OCI-LY1 (cell line): Measurements from ENCODE around the gene AHDC1.

Source experiments
- H2AFZ ChIP-seq: fragments of 200-600 bp; sonication (generic), shearing (Covaris generic); 2 replicates; pipeline ENCODE4 v1.6.0; 2014; ENCODE audit warnings: antibody characterized with exemption, mild to moderate bottlenecking, low read length
- H3F3A ChIP-seq: fragments of 200-600 bp; sonication (generic), shearing (Covaris generic); 2 replicates; pipeline ENCODE4 v1.6.0; 2014; ENCODE audit warnings: mild to moderate bottlenecking, antibody characterized with exemption, low read length, moderate library complexity; ENCODE audit not compliant: insufficient read depth
- H3K27ac ChIP-seq: fragments of 200-600 bp; sonication (generic); 2 replicates; pipeline ENCODE4 v1.5.1; 2014; ENCODE audit warnings: low read length, mixed run types, mild to moderate bottlenecking, low read depth; ENCODE audit not compliant: poor library complexity, severe bottlenecking
- H3K27me3 ChIP-seq: fragments of 200-600 bp; sonication (generic); 2 replicates; pipeline ENCODE4 v1.6.0; 2014; ENCODE audit warnings: antibody characterized with exemption, mild to moderate bottlenecking, low read length, moderate library complexity; ENCODE audit not compliant: insufficient read depth
- H3K36me3 ChIP-seq: fragments of 200-600 bp; sonication (generic); 2 replicates; pipeline ENCODE4 v1.6.1; 2014; ENCODE audit warnings: mild to moderate bottlenecking, antibody characterized with exemption, low read length, moderate library complexity, mixed read lengths; ENCODE audit not compliant: insufficient read depth
- H3K4me1 ChIP-seq: fragments of 200-600 bp; sonication (generic); 2 replicates; pipeline ENCODE4 v1.5.1; 2014; ENCODE audit warnings: mild to moderate bottlenecking, low read length, moderate library complexity; ENCODE audit not compliant: insufficient read depth, severe bottlenecking
- H3K4me2 ChIP-seq: fragments of 200-600 bp; sonication (generic), shearing (Covaris generic); 2 replicates; pipeline ENCODE4 v1.6.1; 2014; ENCODE audit warnings: low read length
- H3K4me3 ChIP-seq: fragments of 200-600 bp; sonication (generic); 2 replicates; pipeline ENCODE4 v1.5.1; 2014; ENCODE audit warnings: low read length, low read depth, mild to moderate bottlenecking, mixed read lengths; ENCODE audit not compliant: poor library complexity, severe bottlenecking
- H3K79me2 ChIP-seq: fragments of 200-600 bp; shearing (Covaris generic); 2 replicates; pipeline ENCODE4 v1.6.1; 2016; ENCODE audit warnings: mixed run types, low read length, mixed read lengths; ENCODE audit not compliant: insufficient read depth
- H3K9ac ChIP-seq: fragments of 200-600 bp; sonication (generic), shearing (Covaris generic); 2 replicates; pipeline ENCODE4 v1.6.1; 2014; ENCODE audit warnings: mild to moderate bottlenecking, low read length, mixed read lengths
- H3K9me2 ChIP-seq: fragments of 200-600 bp; sonication (generic), shearing (Covaris generic); 2 replicates; pipeline ENCODE4 v1.6.1; 2014; ENCODE audit warnings: low read depth, mild to moderate bottlenecking, low read length, mixed read lengths
- H3K9me3 ChIP-seq: fragments of 200-600 bp; shearing (Covaris generic); 2 replicates; pipeline ENCODE4 v1.6.1; 2014; ENCODE audit warnings: low read length, mixed read lengths
- H4K20me1 ChIP-seq: fragments of 200-600 bp; sonication (generic), shearing (Covaris generic); 2 replicates; pipeline ENCODE4 v1.6.0; 2016; ENCODE audit warnings: mild to moderate bottlenecking, low read length; ENCODE audit not compliant: insufficient read depth
- CTCF ChIP-seq: fragments of 200-600 bp; sonication (generic), shearing (Covaris generic); IDR thresholded peaks from 2 replicates; pipeline ENCODE4 v1.5.1; 2017; ENCODE audit warnings: mild to moderate bottlenecking, antibody characterized with exemption, low read length, moderate library complexity, mixed read lengths
- EZH2 ChIP-seq: fragments of 200-600 bp; sonication (generic), shearing (Covaris generic); IDR thresholded peaks from 2 replicates; pipeline ENCODE4 v1.8.0; 2017; ENCODE audit warnings: borderline replicate concordance, mixed run types, mild to moderate bottlenecking, antibody characterized with exemption, low read length, moderate library complexity, mixed read lengths

Gene AHDC1

GRCh38 chr1:27520651-27521050 lies 83.3 kb downstream of the AHDC1 start:
- Histone ChIP-seq H3K79me2 (no peaks in the 10 kb centered on the region), H3K4me2 (no peak overlapping the region), H3K9ac (no peak overlapping the region)

GRCh38 chr1:27519331-27520258 lies 84.3 kb downstream of the AHDC1 start:
- Histone ChIP-seq H3K27me3 (no peaks in the 10 kb centered on the region), H3K9ac (no peak overlapping the region), H3K36me3 (no peaks in the 10 kb centered on the region), H3K79me2 (no peaks in the 10 kb centered on the region), H3F3A (no peaks in the 10 kb centered on the region), H2AFZ (no peak overlapping the region), H3K9me3 (no peaks in the 10 kb centered on the region), H3K4me2 (no peak overlapping the region), H4K20me1 (no peaks in the 10 kb centered on the region), H3K4me3 (no peak overlapping the region), H3K9me2 (no peaks in the 10 kb centered on the region), H3K4me1 (peaks cover 46% of the 10 kb centered on the region), H3K27ac (peak overlapping the region; percentile 10)
- no peak for TF ChIP-seq EZH2
- no peak for TF ChIP-seq CTCF

More at GRCh38 chr1:27520651-27521050, 83.3 kb downstream of the AHDC1 start:
- no peak for TF ChIP-seq CTCF
- no peak for TF ChIP-seq EZH2
- Histone ChIP-seq H3K36me3 (no peaks in the 10 kb centered on the region), H3K9me2 (no peaks in the 10 kb centered on the region), H3K4me3 (no peak overlapping the region), H2AFZ (no peak overlapping the region), H3K27ac (no peak overlapping the region), H3K9me3 (no peaks in the 10 kb centered on the region), H3K27me3 (no peaks in the 10 kb centered on the region), H4K20me1 (no peaks in the 10 kb centered on the region), H3K4me1 (peaks cover 57% of the 10 kb centered on the region), H3F3A (no peaks in the 10 kb centered on the region)

GRCh38 chr1:27518808-27519207 lies 85.1 kb downstream of the AHDC1 start:
- H3K79me2 ChIP-seq = no peaks in the 10 kb centered on the region
- no peak overlapping the region for H3K4me3 ChIP-seq
- H2AFZ ChIP-seq = no peak overlapping the region
- H4K20me1 ChIP-seq = no peaks in the 10 kb centered on the region
- H3K27me3 ChIP-seq = no peaks in the 10 kb centered on the region
- no peaks in the 10 kb centered on the region for H3K9me3 ChIP-seq
- no peak for TF ChIP-seq CTCF
- TF ChIP-seq EZH2 = no peak
- H3K9me2 ChIP-seq = no peaks in the 10 kb centered on the region
- H3K27ac ChIP-seq = no peak overlapping the region
- H3K9ac ChIP-seq = no peak overlapping the region
- peaks cover 45% of the 10 kb centered on the region for H3K4me1 ChIP-seq
- H3K4me2 ChIP-seq = no peak overlapping the region
- no peaks in the 10 kb centered on the region for H3K36me3 ChIP-seq
- no peaks in the 10 kb centered on the region for H3F3A ChIP-seq
